Jurkat, Clone E6-1 (cell line): ENCODE data around the gene SDK1.

Experiments
- DNase-seq: peaks from one replicate; pipeline ENCODE4 v3.0.0-alpha.2; 2011; ENCODE audit warnings: low read depth, low spot score
- H3K4me3 ChIP-seq: 2 replicates; pipeline ENCODE4 v1.5.1; 2011; ENCODE audit warnings: mild to moderate bottlenecking, low read length, control low read depth, moderate library complexity

The SDK1 gene

GRCh38 chr7:4185721-4186512 lies 884.9 kb downstream of the SDK1 start:
- H3K4me3 ChIP-seq, result no peak overlapping the region
- no peak for DNase-seq

GRCh38 chr7:4186513-4186780 lies 885.4 kb downstream of the SDK1 start:
- DNase-seq, result no peak
- H3K4me3 ChIP-seq, result no peak overlapping the region

GRCh38 chr7:4188651-4189050 lies 887.6 kb downstream of the SDK1 start:
- no peak overlapping the region for H3K4me3 ChIP-seq
- no peak for DNase-seq

- no peak for DNase-seq
- no peak overlapping the region for H3K4me3 ChIP-seq
These were observed 888.1 kb downstream of the SDK1 start for GRCh38 chr7:4189131-4189570.

- no peak overlapping the region for H3K4me3 ChIP-seq
- DNase-seq, result no peak
These were observed 889.2 kb downstream of the SDK1 start for GRCh38 chr7:4190010-4190981.

- H3K4me3 ChIP-seq, result no peak overlapping the region
- DNase-seq, result no peak
These were observed 890.0 kb downstream of the SDK1 start for GRCh38 chr7:4191046-4191445.

GRCh38 chr7:4191525-4191924 lies 890.5 kb downstream of the SDK1 start:
- no peak for DNase-seq
- no peak overlapping the region for H3K4me3 ChIP-seq

- no peak for DNase-seq
These were observed 894.6 kb downstream of the SDK1 start for GRCh38 chr7:4195660-4196059.

GRCh38 chr7:4196121-4196819 lies 895.2 kb downstream of the SDK1 start:
- DNase-seq, result no peak
- no peak overlapping the region for H3K4me3 ChIP-seq

More at GRCh38 chr7:4195660-4196059, 894.6 kb downstream of the SDK1 start:
- no peak overlapping the region for H3K4me3 ChIP-seq

- no peak overlapping the region for H3K4me3 ChIP-seq
- no peak for DNase-seq
These were observed 897.2 kb downstream of the SDK1 start for GRCh38 chr7:4198301-4198700.

- H3K4me3 ChIP-seq, result no peak overlapping the region
- no peak for DNase-seq
These were observed 899.6 kb downstream of the SDK1 start for GRCh38 chr7:4200546-4201094.

- H3K4me3 ChIP-seq, result no peak overlapping the region
- DNase-seq, result no peak
These were observed 900.5 kb downstream of the SDK1 start for GRCh38 chr7:4201566-4201965.

- DNase-seq, result no peak
- no peak overlapping the region for H3K4me3 ChIP-seq
These were observed 901.2 kb downstream of the SDK1 start for GRCh38 chr7:4202154-4202736.

GRCh38 chr7:4202954-4203353 lies 901.9 kb downstream of the SDK1 start:
- no peak overlapping the region for H3K4me3 ChIP-seq
- no peak for DNase-seq

GRCh38 chr7:4203626-4204512 lies 902.8 kb downstream of the SDK1 start:
- no peak overlapping the region for H3K4me3 ChIP-seq
- DNase-seq, result no peak

GRCh38 chr7:4204513-4205165 lies 903.6 kb downstream of the SDK1 start:
- DNase-seq, result no peak
- H3K4me3 ChIP-seq, result no peak overlapping the region

- no peak overlapping the region for H3K4me3 ChIP-seq
- DNase-seq, result no peak
These were observed 904.8 kb downstream of the SDK1 start for GRCh38 chr7:4205828-4206227.

- no peak overlapping the region for H3K4me3 ChIP-seq
- no peak for DNase-seq
These were observed 906.0 kb downstream of the SDK1 start for GRCh38 chr7:4207011-4207410.
